ENCODE results near the gene ZDHHC13.
"Not testable (repeated sequence)": the region's sequence is repeated elsewhere in the genome, so short reads cannot be mapped to it uniquely, and the experiment has no call there.

The ZDHHC13 gene

GRCh38 chr11:19117760-19118097 lies 761 bp downstream of the ZDHHC13 start:
- no peak overlapping the region; the same call in 1 of the 2 replicates for H3K27ac ChIP-seq
- no peak for TF ChIP-seq ZFX (IDR thresholded peaks at IDR 0.05; ENCODE audit: borderline replicate concordance)
- TF ChIP-seq CTCF (IDR thresholded peaks at IDR 0.05), result no peak

GRCh38 chr11:19121646-19122045 lies 4.7 kb downstream of the ZDHHC13 start:
- H3K27ac ChIP-seq, result no peak overlapping the region
- TF ChIP-seq CTCF (IDR thresholded peaks at IDR 0.05) (no peak), ZFX (IDR thresholded peaks at IDR 0.05; ENCODE audit: borderline replicate concordance) (no peak)

- TF ChIP-seq ZFX (IDR thresholded peaks at IDR 0.05; ENCODE audit: borderline replicate concordance), result no peak
- no peak for TF ChIP-seq CTCF (IDR thresholded peaks at IDR 0.05)
- H3K27ac ChIP-seq, result no peak overlapping the region
These were observed 6.1 kb downstream of the ZDHHC13 start for GRCh38 chr11:19122960-19123615.

GRCh38 chr11:19126562-19127325 lies 9.8 kb downstream of the ZDHHC13 start:
- not testable (repeated sequence) for H3K27ac ChIP-seq

GRCh38 chr11:19134004-19134403 lies 17.0 kb downstream of the ZDHHC13 start:
- no peak for TF ChIP-seq ZFX (IDR thresholded peaks at IDR 0.05; ENCODE audit: borderline replicate concordance)
- no peak for TF ChIP-seq CTCF (IDR thresholded peaks at IDR 0.05)
- H3K27ac ChIP-seq, result no peak overlapping the region

GRCh38 chr11:19136884-19137283 lies 19.9 kb downstream of the ZDHHC13 start:
- H3K27ac ChIP-seq, result not testable (repeated sequence)

GRCh38 chr11:19145319-19145718 lies 28.4 kb downstream of the ZDHHC13 start:
- peak overlapping the region; percentile 77 for H3K27ac ChIP-seq
- no peak for TF ChIP-seq ZFX (IDR thresholded peaks at IDR 0.05; ENCODE audit: borderline replicate concordance)
- TF ChIP-seq CTCF (IDR thresholded peaks at IDR 0.05), result no peak

- TF ChIP-seq CTCF (IDR thresholded peaks at IDR 0.05) (no peak), ZFX (IDR thresholded peaks at IDR 0.05; ENCODE audit: borderline replicate concordance) (no peak)
- H3K27ac ChIP-seq, result no peak overlapping the region
These were observed 39.9 kb downstream of the ZDHHC13 start for GRCh38 chr11:19156892-19157291.
